ENCODE data around the gene NOS1AP.
A peak's percentile ranks its signal among the peaks of the same experiment; 100 is the strongest.
"Not testable (repeated sequence)": the region's sequence is repeated elsewhere in the genome, so short reads cannot be mapped to it uniquely, and the experiment has no call there.

NOS1AP gene

DNA sequence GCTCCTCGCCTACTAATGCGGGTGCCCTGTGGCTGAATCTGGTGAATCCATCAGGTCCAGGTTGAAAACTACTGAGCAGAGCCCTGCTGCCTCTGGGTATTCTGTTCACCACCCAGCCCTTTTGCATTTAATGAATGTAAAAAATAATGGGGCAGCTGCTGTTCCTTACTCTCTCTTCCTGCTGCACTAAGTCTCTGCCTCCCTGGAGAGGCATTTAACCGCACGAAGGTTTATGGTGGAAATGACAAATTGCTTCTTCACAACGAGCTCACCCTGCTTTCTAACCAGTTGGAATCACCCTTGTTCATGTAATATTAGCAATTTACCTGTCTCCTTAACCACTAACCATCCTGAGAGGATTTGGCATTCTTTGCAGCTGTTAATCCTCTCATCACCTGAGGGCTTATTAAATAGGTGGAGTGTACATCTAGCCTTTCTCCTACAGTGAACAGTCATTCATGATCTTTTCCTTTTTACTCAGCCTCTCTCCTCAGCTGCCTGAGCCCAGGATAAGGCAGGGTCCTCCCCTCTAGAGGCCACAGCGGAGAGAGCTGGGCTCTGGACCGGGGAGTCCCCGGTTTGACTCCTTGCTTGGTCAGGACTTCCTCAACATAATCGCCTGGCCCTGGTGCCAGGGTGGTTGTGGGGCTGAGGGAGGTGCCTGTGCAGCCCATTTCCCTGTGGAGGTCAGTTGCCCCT lies 97.6 kb downstream of the NOS1AP start:
- Histone ChIP-seq H3K4me1 (ENCODE audit: control insufficient read depth, insufficient read depth, low read length) (peaks cover 2% of the 10 kb centered on the region), H3K4me3 (ENCODE audit: low read length) (no peak overlapping the region), H3K9ac (ENCODE audit: low read length) (no peak overlapping the region), H3K27ac (ENCODE audit: low read depth, low read length) (no peak overlapping the region), H3K27me3 (ENCODE audit: control insufficient read depth, insufficient read depth, low read length) (no peaks in the 10 kb centered on the region), H3K36me3 (ENCODE audit: control insufficient read depth, insufficient read depth, low read length) (no peaks in the 10 kb centered on the region)

DNA sequence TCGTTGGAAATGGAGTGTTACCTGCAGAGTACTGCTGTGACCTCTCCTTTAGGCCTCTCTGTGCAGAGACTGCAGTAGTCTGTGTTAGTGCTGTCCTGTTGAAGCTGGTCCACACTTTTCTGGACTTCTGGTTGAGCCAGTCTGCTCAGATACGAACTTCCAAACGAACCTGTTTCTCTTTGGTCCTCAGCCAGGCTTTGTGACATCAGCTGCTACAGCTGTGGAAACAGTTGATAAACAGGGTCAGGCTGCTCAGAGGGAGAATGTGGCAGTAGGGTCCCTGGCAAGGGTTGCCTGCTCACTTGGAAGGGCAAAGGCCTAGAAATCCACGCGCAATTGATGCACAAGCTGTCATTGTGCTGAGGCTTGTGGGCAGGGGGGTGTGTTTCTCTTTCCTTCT lies 98.8 kb downstream of the NOS1AP start:
- no peaks in the 10 kb centered on the region for H3K36me3 ChIP-seq (ENCODE audit: control insufficient read depth, insufficient read depth, low read length)
- H3K27me3 ChIP-seq (ENCODE audit: control insufficient read depth, insufficient read depth, low read length): no peaks in the 10 kb centered on the region
- no peak overlapping the region for H3K9ac ChIP-seq (ENCODE audit: low read length)
- peak overlapping the region; percentile 23 for H3K27ac ChIP-seq (ENCODE audit: low read depth, low read length)
- peaks cover 2% of the 10 kb centered on the region for H3K4me1 ChIP-seq (ENCODE audit: control insufficient read depth, insufficient read depth, low read length)
- no peak overlapping the region for H3K4me3 ChIP-seq (ENCODE audit: low read length)

DNA sequence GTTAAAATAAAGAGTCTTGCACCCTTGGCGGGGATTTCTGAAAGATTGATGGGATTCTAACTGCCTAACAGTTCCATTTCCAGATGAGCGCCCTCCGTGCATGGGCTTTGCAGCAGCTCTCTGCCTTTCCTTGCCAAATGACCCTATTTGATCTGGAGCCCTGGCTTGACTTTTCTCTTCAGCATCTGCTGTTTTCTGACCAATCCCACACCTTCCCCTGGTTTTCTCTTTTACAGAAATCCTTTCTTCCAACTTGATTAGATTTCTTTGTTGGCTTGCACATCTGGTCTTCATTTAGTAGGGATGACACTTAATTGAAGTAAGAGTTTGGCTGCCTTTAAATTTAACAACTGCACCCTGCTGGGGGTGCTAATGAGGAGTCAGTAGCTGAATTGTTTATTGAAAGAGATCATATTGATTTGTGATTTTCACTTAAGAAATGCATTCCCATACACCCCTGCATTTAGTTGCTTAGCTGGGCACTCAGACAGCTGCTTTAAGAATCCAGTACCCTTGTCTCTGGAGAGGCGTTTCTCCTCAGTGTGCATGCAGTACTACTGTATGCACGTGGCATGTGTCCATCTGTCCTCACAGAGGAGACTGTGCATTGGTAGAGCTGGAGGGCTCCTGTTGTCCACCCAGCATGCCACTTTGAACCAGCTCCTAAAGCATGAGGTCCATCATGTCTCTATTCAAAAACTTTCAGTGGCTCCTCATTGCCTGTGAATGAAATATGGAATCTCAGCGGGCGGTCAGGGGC lies 99.7 kb downstream of the NOS1AP start:
- Histone ChIP-seq H3K27me3 (ENCODE audit: control insufficient read depth, insufficient read depth, low read length) (no peaks in the 10 kb centered on the region), H3K36me3 (ENCODE audit: control insufficient read depth, insufficient read depth, low read length) (no peaks in the 10 kb centered on the region), H3K27ac (ENCODE audit: low read depth, low read length) (no peak overlapping the region), H3K4me3 (ENCODE audit: low read length) (no peak overlapping the region), H3K9ac (ENCODE audit: low read length) (no peak overlapping the region), H3K4me1 (ENCODE audit: control insufficient read depth, insufficient read depth, low read length) (peaks cover 2% of the 10 kb centered on the region)

DNA sequence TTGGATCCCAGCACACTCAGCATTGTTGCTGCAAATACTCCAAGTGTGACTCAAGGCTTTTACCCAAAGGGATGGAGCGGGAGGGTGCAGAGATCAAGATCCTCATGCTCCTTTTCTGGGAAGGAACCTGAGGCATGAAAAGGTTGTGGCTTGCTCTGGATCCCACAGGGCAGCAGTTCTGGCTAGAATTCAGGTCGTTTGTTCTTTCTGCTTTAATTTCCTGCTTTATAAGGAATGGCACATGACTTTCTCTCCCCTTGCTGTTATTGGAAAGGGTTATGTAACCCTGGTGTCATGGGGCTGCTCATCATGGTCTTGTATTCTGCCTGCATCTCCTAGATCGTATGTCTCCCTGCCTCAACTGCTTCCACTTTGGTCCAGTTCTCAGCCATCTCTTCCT lies 101.6 kb downstream of the NOS1AP start:
- H3K27me3 ChIP-seq (ENCODE audit: control insufficient read depth, insufficient read depth, low read length): no peaks in the 10 kb centered on the region
- no peaks in the 10 kb centered on the region for H3K36me3 ChIP-seq (ENCODE audit: control insufficient read depth, insufficient read depth, low read length)
- peaks cover 2% of the 10 kb centered on the region for H3K4me1 ChIP-seq (ENCODE audit: control insufficient read depth, insufficient read depth, low read length)
- no peak overlapping the region for H3K27ac ChIP-seq (ENCODE audit: low read depth, low read length)
- H3K9ac ChIP-seq (ENCODE audit: low read length): no peak overlapping the region
- H3K4me3 ChIP-seq (ENCODE audit: low read length): no peak overlapping the region

- H3K36me3 ChIP-seq (ENCODE audit: control insufficient read depth, insufficient read depth, low read length): no peaks in the 10 kb centered on the region
- no peaks in the 10 kb centered on the region for H3K27me3 ChIP-seq (ENCODE audit: control insufficient read depth, insufficient read depth, low read length)
- H3K27ac ChIP-seq (ENCODE audit: low read depth, low read length): no peak overlapping the region
- no peak overlapping the region for H3K4me3 ChIP-seq (ENCODE audit: low read length)
- H3K4me1 ChIP-seq (ENCODE audit: control insufficient read depth, insufficient read depth, low read length): peaks cover 2% of the 10 kb centered on the region
- H3K9ac ChIP-seq (ENCODE audit: low read length): no peak overlapping the region
These were observed 103.0 kb downstream of the NOS1AP start for GRCh38 chr1:162172311-162173102.

GRCh38 chr1:162173607-162174006 lies 104.1 kb downstream of the NOS1AP start:
- H3K9ac ChIP-seq (ENCODE audit: low read length); H3K27me3 ChIP-seq (ENCODE audit: control insufficient read depth, insufficient read depth, low read length); H3K4me3 ChIP-seq (ENCODE audit: low read length); H3K4me1 ChIP-seq (ENCODE audit: control insufficient read depth, insufficient read depth, low read length); H3K36me3 ChIP-seq (ENCODE audit: control insufficient read depth, insufficient read depth, low read length); H3K27ac ChIP-seq (ENCODE audit: low read depth, low read length): not testable (repeated sequence)

- not testable (repeated sequence) for H3K27ac ChIP-seq (ENCODE audit: low read depth, low read length); H3K27me3 ChIP-seq (ENCODE audit: control insufficient read depth, insufficient read depth, low read length); H3K4me3 ChIP-seq (ENCODE audit: low read length); H3K4me1 ChIP-seq (ENCODE audit: control insufficient read depth, insufficient read depth, low read length); H3K9ac ChIP-seq (ENCODE audit: low read length); H3K36me3 ChIP-seq (ENCODE audit: control insufficient read depth, insufficient read depth, low read length)
These were observed 104.5 kb downstream of the NOS1AP start for GRCh38 chr1:162174027-162174426.

DNA sequence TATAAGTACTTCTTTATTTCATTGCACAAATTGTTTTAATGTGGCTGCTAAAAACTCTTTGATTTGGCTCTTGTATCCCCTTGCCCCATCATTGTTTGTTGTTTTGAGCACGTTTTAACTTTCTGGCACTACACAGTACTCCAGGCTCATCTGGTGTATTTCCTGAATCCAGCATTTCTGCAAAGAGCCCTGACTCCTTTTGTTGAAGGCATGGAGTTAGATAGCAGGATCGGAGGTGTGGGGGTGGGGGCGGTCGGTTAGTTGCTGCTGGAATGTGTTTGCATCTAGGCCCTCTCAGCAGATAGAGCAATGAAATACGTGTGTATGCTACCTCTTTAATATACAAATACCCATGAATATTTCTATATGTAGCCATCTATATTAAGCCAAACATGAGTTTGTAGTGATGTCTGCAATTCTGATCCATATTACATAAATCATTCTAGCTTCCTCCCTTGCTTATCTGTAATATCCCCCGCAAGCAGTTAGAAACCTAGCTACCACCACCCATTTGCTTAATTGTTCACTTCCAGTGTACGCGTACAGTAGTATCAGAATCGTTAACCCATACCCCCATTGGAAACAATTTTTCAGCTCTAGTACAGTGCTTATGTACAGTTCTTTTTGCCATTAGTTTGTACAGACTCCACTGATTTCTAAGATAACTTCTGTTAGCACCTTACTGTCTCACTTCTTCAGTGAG lies 106.0 kb downstream of the NOS1AP start:
- no peak overlapping the region for H3K9ac ChIP-seq (ENCODE audit: low read length)
- H3K4me3 ChIP-seq (ENCODE audit: low read length): no peak overlapping the region
- no peak overlapping the region for H3K27ac ChIP-seq (ENCODE audit: low read depth, low read length)
- H3K4me1 ChIP-seq (ENCODE audit: control insufficient read depth, insufficient read depth, low read length): no peaks in the 10 kb centered on the region
- H3K36me3 ChIP-seq (ENCODE audit: control insufficient read depth, insufficient read depth, low read length): no peaks in the 10 kb centered on the region
- H3K27me3 ChIP-seq (ENCODE audit: control insufficient read depth, insufficient read depth, low read length): no peaks in the 10 kb centered on the region

DNA sequence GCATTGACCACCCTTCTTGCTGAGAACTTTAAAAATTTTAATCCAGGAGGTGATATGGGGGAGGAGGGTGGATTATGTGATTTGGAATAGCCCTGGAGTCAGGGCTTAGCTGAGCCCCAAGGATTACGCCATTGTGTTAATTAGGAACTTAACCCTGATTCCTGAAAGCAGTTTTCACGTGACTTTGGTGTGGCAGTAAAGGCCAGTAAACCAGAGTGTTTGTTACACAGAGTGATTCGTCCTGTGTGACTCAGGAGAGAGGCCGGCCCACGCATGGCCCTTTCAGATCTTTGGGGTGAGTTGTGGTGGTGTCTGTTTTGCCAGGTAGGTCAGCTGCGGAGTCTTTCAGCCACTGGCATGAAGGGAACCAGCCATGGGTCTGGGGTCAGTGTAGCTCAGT lies 107.6 kb downstream of the NOS1AP start:
- Histone ChIP-seq H3K4me1 (ENCODE audit: control insufficient read depth, insufficient read depth, low read length) (no peaks in the 10 kb centered on the region), H3K27ac (ENCODE audit: low read depth, low read length) (no peak overlapping the region), H3K27me3 (ENCODE audit: control insufficient read depth, insufficient read depth, low read length) (no peaks in the 10 kb centered on the region), H3K9ac (ENCODE audit: low read length) (no peak overlapping the region), H3K36me3 (ENCODE audit: control insufficient read depth, insufficient read depth, low read length) (no peaks in the 10 kb centered on the region), H3K4me3 (ENCODE audit: low read length) (no peak overlapping the region)

DNA sequence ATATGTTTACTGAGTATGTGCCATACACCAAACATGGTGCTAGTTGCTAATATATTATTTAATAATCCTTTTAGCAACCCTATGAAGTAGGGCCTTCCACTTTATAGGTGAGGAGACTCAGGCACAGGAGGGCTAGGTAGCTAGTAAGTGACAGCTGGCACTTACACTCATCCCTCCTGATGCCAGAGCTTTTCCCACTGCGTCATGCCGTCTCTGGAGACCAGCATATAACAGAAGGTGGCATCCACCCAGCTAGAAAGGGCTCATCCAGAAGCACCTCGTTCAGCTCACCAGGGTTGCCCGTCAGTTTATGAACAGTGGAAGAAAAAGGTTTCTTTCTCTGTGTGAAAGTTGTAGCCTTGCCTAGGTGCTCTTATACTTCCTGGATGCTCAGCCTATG lies 108.9 kb downstream of the NOS1AP start:
- no peaks in the 10 kb centered on the region for H3K4me1 ChIP-seq (ENCODE audit: control insufficient read depth, insufficient read depth, low read length)
- H3K27me3 ChIP-seq (ENCODE audit: control insufficient read depth, insufficient read depth, low read length): no peaks in the 10 kb centered on the region
- no peak overlapping the region for H3K27ac ChIP-seq (ENCODE audit: low read depth, low read length)
- no peak overlapping the region for H3K4me3 ChIP-seq (ENCODE audit: low read length)
- no peak overlapping the region for H3K9ac ChIP-seq (ENCODE audit: low read length)
- no peaks in the 10 kb centered on the region for H3K36me3 ChIP-seq (ENCODE audit: control insufficient read depth, insufficient read depth, low read length)

GRCh38 chr1:162179121-162179520 lies 109.6 kb downstream of the NOS1AP start:
- H3K36me3 ChIP-seq (ENCODE audit: control insufficient read depth, insufficient read depth, low read length): no peaks in the 10 kb centered on the region
- no peak overlapping the region for H3K4me3 ChIP-seq (ENCODE audit: low read length)
- H3K9ac ChIP-seq (ENCODE audit: low read length): no peak overlapping the region
- H3K4me1 ChIP-seq (ENCODE audit: control insufficient read depth, insufficient read depth, low read length): no peaks in the 10 kb centered on the region
- H3K27ac ChIP-seq (ENCODE audit: low read depth, low read length): no peak overlapping the region
- H3K27me3 ChIP-seq (ENCODE audit: control insufficient read depth, insufficient read depth, low read length): no peaks in the 10 kb centered on the region

DNA sequence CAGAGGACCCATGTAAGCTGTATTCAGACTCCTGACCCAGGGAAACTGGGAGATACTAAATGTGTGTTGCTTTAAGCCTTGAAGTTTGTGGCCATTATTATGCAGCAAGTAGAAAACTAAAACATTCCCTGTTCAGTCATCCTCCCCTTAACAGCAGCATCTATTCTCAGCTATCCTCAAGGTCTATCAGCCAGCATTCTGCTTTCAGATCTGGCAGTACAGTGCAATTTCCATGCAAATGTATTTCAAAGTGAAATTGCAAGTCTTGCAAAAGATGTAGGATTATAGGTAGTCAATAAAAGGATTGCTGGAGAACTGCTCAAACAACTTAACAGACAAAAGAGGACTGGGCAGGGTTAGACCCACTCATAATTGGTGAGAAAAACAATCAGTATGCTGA lies 111.3 kb downstream of the NOS1AP start:
- H3K36me3 ChIP-seq (ENCODE audit: control insufficient read depth, insufficient read depth, low read length): no peaks in the 10 kb centered on the region
- H3K27me3 ChIP-seq (ENCODE audit: control insufficient read depth, insufficient read depth, low read length): no peaks in the 10 kb centered on the region
- no peak overlapping the region for H3K9ac ChIP-seq (ENCODE audit: low read length)
- no peak overlapping the region for H3K27ac ChIP-seq (ENCODE audit: low read depth, low read length)
- H3K4me3 ChIP-seq (ENCODE audit: low read length): no peak overlapping the region
- H3K4me1 ChIP-seq (ENCODE audit: control insufficient read depth, insufficient read depth, low read length): no peaks in the 10 kb centered on the region

All from rectal smooth muscle tissue (tissue), 1 donor.